ENCODE measurements around the gene ADGRA1.
"Not testable (repeated sequence)": the region's sequence is repeated elsewhere in the genome, so short reads cannot be mapped to it uniquely, and the experiment has no call there.

ADGRA1 gene

DNA sequence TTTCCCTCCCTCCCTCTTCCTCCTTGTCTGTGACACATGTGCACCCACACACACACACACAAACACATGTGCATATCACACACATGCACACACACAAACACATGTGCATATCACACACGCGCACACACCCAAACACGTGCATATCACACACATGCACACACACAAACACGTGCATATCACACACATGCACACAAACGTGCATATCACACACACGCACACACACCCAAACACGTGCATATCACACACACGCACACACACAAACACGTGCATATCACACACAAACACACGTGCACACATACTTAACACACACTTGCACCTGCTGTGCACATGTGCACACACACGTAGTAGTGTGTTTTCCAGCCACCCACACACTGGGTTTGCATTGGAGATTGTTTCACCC, 42.9 kb downstream of the ADGRA1 start:
- no peaks in the 10 kb centered on the region for H3K9me3 ChIP-seq (ENCODE audit: control insufficient read depth, low read length)
- H3K27me3 ChIP-seq (ENCODE audit: control insufficient read depth, insufficient read depth, low read length) = no peaks in the 10 kb centered on the region
- H3K36me3 ChIP-seq (ENCODE audit: control insufficient read depth, insufficient read depth, low read length) = no peaks in the 10 kb centered on the region
- H3K9ac ChIP-seq (ENCODE audit: low read length) = no peak overlapping the region
- H3K4me1 ChIP-seq (ENCODE audit: control insufficient read depth, insufficient read depth, low read length) = no peaks in the 10 kb centered on the region
- no peak overlapping the region for H3K4me3 ChIP-seq (ENCODE audit: low read length)

DNA sequence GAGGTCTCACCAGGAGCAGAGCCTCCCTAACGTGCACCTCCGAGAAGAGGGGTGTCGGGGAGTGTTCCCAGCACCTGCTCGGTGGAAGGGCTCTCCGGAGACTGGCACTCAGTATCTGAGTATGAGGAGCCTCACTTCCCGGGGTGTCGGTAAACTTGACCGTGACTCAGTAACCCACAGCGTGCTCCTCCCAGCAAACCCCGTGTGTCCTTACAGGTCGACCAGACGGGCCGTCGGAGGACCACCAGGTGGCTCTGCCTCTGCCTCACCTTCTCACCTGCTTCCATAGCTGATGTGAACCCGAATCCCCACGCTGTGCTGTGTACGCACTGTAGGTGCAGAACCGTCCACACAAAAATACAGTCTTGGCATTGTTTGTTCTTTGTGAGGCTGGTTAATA, 43.3 kb downstream of the ADGRA1 start:
- no peaks in the 10 kb centered on the region for H3K9me3 ChIP-seq (ENCODE audit: control insufficient read depth, low read length)
- no peak overlapping the region for H3K9ac ChIP-seq (ENCODE audit: low read length)
- no peaks in the 10 kb centered on the region for H3K36me3 ChIP-seq (ENCODE audit: control insufficient read depth, insufficient read depth, low read length)
- no peaks in the 10 kb centered on the region for H3K27me3 ChIP-seq (ENCODE audit: control insufficient read depth, insufficient read depth, low read length)
- H3K4me1 ChIP-seq (ENCODE audit: control insufficient read depth, insufficient read depth, low read length) = no peaks in the 10 kb centered on the region
- no peak overlapping the region for H3K4me3 ChIP-seq (ENCODE audit: low read length)

DNA sequence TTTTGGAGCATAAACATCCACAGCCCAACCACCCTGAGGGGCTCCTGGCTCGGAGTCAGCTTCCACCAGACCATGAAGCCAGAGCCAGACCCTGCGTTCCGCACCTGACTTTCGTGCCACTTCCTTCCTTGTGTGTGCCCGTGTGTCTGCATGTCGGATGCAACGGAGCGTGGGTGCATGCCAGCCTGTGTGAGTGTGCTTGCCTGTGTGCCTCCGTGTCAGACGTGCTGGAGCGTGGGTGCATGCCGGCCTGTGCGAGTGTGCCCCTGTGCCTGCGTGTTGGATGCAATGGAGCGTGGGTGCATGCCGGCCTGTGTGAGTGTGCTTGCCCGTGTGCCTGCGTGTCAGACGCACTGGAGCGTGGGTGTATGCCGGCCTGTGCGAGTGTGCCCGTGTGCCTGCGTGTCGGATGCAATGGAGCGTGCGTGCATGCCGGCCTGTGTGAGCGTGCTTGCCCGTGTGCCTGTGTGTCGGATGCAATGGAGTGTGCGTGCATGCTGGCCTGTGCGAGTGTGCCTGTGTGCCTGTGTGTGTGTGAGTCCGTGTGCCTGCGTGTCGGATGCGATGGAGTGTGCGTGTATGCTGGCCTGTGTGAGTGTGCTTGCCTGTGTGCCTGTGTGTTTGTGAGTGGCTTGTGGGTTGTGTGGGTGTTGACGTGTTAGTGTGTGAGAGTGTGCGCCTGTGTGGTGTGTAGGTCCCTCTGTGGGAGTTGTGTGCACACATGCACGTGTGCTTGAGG, 44.2 kb downstream of the ADGRA1 start:
- Histone ChIP-seq H3K4me3 (ENCODE audit: low read length) (no peak overlapping the region), H3K27me3 (ENCODE audit: control insufficient read depth, insufficient read depth, low read length) (no peaks in the 10 kb centered on the region), H3K9me3 (ENCODE audit: control insufficient read depth, low read length) (no peaks in the 10 kb centered on the region), H3K9ac (ENCODE audit: low read length) (no peak overlapping the region), H3K36me3 (ENCODE audit: control insufficient read depth, insufficient read depth, low read length) (no peaks in the 10 kb centered on the region), H3K4me1 (ENCODE audit: control insufficient read depth, insufficient read depth, low read length) (no peaks in the 10 kb centered on the region)

DNA sequence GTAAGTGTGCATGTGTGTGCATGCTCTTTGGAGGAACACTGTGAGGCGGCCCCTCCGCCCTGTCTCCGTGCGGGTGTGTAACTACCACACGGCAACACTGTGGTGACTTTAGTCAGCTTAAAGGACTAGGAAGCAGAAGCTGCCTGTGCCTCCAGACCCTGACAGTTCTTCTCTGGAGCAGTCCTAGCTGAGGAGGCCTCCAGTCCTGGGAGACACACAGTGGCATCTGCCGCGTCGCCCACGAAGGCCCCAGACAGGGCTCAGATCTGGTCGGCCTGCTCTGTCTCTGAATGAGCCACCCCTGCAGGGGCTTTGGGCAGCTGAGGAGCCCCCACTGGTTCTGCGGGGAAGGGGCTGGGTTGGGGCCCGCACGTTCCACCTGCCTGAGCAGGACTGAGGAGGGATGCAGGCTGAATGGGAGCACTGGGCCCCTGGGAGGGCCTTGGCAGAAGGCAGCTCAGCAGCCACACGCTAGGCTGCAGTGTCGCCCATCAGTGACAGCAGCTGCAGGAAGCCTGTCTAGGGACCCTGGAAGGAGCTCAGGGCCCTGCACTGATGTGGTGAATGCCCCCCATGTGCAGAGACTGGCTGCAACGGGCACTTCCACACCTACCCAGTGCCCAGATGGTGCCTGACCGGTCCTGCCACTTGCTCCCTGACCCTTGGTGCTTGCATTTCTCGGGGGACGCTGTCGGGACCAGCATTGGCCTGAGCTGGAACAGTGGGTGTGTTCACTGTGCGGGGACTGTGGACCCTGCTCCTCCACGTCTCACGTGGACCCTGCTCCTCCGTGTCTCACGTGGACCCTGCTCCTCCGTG, 45.0 kb downstream of the ADGRA1 start:
- H3K36me3 ChIP-seq (ENCODE audit: control insufficient read depth, insufficient read depth, low read length) = no peaks in the 10 kb centered on the region

DNA sequence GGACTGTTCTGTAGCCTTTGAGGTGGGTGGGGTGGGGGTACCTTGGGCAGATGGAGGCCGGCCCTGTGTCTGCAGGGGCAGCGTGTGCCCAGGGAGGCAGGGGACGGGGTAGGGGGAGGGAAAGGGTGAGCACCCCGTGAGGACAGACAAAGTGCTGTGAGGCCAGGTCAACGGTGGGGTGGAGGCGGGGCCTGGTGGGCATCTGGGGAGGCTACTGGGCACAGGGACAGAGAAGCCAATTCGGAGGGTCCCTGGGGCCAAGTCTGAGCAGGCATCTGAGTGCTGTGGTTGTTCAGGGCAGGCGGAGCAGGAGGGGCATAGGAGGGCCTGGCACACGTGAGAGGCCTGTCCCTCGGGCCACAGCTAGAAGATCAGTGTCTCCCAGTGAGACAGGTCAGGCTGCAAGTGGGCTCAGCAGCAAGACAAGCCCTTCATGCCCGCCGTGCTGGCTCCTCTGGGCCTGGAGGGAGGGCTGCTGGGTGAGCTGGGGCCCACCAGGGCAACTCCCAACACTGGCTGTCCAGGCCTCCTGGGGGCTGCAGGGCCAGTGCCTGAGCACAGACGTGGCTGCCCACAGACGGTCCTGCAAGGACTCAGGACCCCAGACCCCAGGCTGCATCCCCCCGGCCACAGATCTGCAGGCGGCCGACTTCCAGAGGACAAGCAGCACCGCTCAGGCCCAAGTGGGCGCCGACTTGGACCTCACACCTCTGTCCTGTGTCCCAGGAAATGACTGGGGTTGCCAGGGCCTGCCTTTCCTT, 45.9 kb downstream of the ADGRA1 start:
- no peaks in the 10 kb centered on the region for H3K36me3 ChIP-seq (ENCODE audit: control insufficient read depth, insufficient read depth, low read length)
- no peak overlapping the region for H3K9ac ChIP-seq (ENCODE audit: low read length)
- no peak overlapping the region for H3K4me3 ChIP-seq (ENCODE audit: low read length)
- H3K27me3 ChIP-seq (ENCODE audit: control insufficient read depth, insufficient read depth, low read length) = no peaks in the 10 kb centered on the region
- no peaks in the 10 kb centered on the region for H3K4me1 ChIP-seq (ENCODE audit: control insufficient read depth, insufficient read depth, low read length)
- no peaks in the 10 kb centered on the region for H3K9me3 ChIP-seq (ENCODE audit: control insufficient read depth, low read length)

More for the DNA sequence above, 45.0 kb downstream of the ADGRA1 start:
- Histone ChIP-seq H3K4me3 (ENCODE audit: low read length) (no peak overlapping the region), H3K4me1 (ENCODE audit: control insufficient read depth, insufficient read depth, low read length) (no peaks in the 10 kb centered on the region), H3K9ac (ENCODE audit: low read length) (no peak overlapping the region), H3K9me3 (ENCODE audit: control insufficient read depth, low read length) (no peaks in the 10 kb centered on the region), H3K27me3 (ENCODE audit: control insufficient read depth, insufficient read depth, low read length) (no peaks in the 10 kb centered on the region)

DNA sequence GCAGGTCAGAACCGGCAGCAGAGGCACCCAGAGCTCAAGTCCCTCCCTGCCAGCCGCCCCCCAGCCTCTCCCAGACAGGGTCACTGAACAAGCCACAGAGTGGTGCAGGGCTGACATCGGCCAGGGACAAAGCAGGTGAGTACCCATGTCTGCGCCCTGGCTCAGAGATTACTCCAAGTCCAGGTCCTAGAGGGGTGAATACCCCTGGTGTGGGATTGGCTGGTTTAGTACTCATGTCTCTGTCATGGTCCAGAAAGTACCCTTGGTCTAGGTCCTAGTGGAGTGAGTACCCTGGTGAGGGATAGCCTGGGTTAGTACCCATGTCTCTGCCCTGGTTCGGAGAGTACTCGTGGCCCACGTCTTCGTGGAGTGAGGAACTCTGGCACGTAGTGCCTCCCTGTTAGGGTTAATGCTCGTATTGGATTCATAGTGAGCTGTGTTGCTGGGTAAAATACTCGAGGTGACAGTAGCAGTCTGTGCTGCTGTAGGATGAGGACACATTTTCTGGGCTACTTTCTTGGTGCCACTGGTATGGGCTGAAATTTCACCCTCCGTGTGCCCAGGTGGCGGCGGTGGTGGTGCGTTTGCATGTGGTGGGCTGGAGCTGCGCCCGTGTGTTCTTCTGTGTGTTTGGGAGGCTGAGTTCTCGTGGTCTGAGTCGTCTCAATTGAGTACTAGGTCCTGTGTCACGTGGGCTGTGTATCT, 46.8 kb downstream of the ADGRA1 start:
- Histone ChIP-seq H3K9me3 (ENCODE audit: control insufficient read depth, low read length) (no peaks in the 10 kb centered on the region), H3K9ac (ENCODE audit: low read length) (no peak overlapping the region), H3K27me3 (ENCODE audit: control insufficient read depth, insufficient read depth, low read length) (peaks cover 2% of the 10 kb centered on the region), H3K36me3 (ENCODE audit: control insufficient read depth, insufficient read depth, low read length) (no peaks in the 10 kb centered on the region), H3K4me3 (ENCODE audit: low read length) (no peak overlapping the region), H3K4me1 (ENCODE audit: control insufficient read depth, insufficient read depth, low read length) (no peaks in the 10 kb centered on the region)

DNA sequence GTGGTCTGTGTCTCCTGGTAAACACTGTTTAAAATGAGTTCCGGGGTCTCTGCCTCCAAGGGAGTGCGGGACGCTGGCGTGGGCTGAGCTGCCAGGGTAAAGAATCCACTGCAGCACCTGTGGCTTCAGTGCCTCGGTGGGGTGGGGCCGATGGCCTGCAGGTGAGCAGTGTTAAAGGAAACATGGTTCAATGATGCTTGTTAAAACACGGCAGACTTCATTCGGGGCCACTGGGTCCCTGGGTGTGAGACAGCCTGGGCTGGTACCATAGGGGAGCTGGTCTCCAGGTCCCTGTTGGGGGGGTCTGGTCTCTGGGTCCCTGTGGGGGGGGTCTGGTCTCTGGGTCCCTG, 47.4 kb downstream of the ADGRA1 start:
- Histone ChIP-seq H3K27me3 (ENCODE audit: control insufficient read depth, insufficient read depth, low read length) (peaks cover 4% of the 10 kb centered on the region), H3K4me1 (ENCODE audit: control insufficient read depth, insufficient read depth, low read length) (no peaks in the 10 kb centered on the region), H3K9me3 (ENCODE audit: control insufficient read depth, low read length) (no peaks in the 10 kb centered on the region), H3K9ac (ENCODE audit: low read length) (no peak overlapping the region), H3K4me3 (ENCODE audit: low read length) (no peak overlapping the region), H3K36me3 (ENCODE audit: control insufficient read depth, insufficient read depth, low read length) (no peaks in the 10 kb centered on the region)

DNA sequence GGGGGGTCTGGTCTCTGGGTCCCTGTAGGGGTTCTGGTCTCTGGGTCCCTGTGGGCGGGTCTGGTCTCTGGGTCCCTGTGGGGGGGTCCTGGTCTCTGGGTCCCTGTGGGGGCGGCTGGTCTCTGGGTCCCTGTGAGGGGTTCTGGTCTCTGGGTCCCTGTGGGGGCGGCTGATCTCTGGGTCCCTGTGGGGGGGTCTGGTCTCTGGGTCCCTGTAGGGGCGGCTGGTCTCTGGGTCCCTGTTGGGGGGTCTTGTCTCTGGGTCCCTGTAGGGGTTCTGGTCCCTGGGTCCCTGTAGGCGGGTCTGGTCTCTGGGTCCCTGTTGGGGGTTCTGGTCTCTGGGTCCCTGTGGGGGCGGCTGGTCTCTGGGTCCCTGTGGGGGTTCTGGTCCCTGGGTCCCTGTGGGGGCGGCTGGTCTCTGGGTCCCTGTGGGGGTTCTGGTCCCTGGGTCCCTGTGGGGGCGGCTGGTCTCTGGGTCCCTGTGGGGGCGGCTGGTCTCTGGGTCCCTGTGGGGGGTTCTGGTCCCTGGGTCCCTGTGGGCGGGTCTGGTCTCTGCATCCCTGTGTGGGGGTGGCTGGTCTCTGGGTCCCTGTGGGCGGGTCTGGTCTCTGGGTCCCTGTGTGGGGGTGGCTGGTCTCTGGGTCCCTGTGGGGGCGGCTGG, 49.9 kb downstream of the ADGRA1 start:
- H3K4me1 ChIP-seq (ENCODE audit: control insufficient read depth, insufficient read depth, low read length); H3K36me3 ChIP-seq (ENCODE audit: control insufficient read depth, insufficient read depth, low read length); H3K9me3 ChIP-seq (ENCODE audit: control insufficient read depth, low read length); H3K9ac ChIP-seq (ENCODE audit: low read length); H3K4me3 ChIP-seq (ENCODE audit: low read length): not testable (repeated sequence)
- peaks cover 20% of the 10 kb centered on the region for H3K27me3 ChIP-seq (ENCODE audit: control insufficient read depth, insufficient read depth, low read length)

DNA sequence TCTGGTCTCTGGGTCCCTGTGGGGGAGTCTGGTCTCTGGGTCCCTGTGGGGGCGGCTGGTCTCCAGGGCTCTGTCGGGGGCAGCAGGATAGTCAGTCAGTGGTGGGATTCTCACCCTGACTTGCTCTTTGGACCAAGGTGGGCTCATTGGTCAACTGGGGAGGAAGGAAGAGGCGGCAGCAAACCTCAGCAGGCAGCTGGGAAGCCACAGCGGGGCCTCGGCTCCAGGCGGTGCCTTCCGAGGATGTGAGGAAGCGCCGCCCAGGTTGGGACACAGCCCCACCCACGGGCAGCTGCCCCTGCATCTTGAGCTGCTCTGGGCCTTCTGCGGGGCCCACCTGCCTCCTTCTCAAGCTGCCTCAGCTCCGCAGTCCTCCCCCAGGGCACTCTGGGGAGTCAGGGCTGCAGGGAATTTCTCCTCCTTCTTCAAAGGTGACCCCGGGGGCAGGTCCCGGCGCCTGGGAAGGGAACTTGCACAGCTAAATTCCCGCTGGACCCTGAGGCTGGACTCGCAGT, 51.9 kb downstream of the ADGRA1 start:
- H3K4me1 ChIP-seq (ENCODE audit: control insufficient read depth, insufficient read depth, low read length) = no peaks in the 10 kb centered on the region
- H3K4me3 ChIP-seq (ENCODE audit: low read length) = no peak overlapping the region
- H3K36me3 ChIP-seq (ENCODE audit: control insufficient read depth, insufficient read depth, low read length) = no peaks in the 10 kb centered on the region
- no peaks in the 10 kb centered on the region for H3K9me3 ChIP-seq (ENCODE audit: control insufficient read depth, low read length)
- peaks cover 31% of the 10 kb centered on the region for H3K27me3 ChIP-seq (ENCODE audit: control insufficient read depth, insufficient read depth, low read length)
- no peak overlapping the region for H3K9ac ChIP-seq (ENCODE audit: low read length)

DNA sequence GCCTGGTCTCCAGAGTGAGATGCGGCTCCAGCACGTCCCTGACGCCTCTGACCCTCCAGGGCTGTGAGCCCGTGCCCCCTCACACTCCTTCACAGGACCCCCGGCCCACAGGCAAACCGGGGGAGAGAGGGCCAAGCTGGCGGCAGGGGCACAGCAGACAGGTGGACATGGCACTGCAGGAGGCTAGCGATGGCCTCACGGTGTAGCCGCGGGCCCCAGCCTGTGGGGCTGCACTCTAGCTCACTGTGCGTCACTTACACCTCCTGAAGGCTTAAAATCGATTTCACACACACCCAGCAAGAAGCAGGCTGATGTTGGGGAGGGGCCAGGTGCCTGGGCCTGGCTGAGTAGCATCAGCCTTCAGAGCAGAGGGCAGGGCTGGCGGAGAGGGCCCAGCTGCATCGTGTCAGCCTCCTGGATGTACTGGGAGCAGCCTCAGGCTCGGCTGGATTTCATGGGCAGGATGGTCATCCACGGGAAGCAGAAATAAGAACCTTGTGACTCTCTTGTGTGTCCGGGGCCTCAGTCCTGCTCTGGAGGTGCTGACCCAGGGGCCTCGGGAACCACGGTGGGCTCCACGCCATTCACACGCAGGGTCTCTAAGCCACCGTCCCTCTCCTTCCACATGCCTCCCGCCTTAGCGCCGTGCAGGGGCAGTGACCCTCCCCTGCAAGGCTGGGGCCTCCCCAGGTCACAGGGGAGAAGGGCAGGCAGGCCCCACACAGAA, 52.9 kb downstream of the ADGRA1 start:
- Histone ChIP-seq H3K9me3 (ENCODE audit: control insufficient read depth, low read length) (no peaks in the 10 kb centered on the region), H3K4me3 (ENCODE audit: low read length) (no peak overlapping the region), H3K9ac (ENCODE audit: low read length) (no peak overlapping the region), H3K4me1 (ENCODE audit: control insufficient read depth, insufficient read depth, low read length) (no peaks in the 10 kb centered on the region), H3K27me3 (ENCODE audit: control insufficient read depth, insufficient read depth, low read length) (peaks cover 39% of the 10 kb centered on the region), H3K36me3 (ENCODE audit: control insufficient read depth, insufficient read depth, low read length) (no peaks in the 10 kb centered on the region)
